ENCODE measurements around the gene COQ5. TPM values are rescaled to one million over a fixed set of nuclear protein-coding genes. Genes with fewer than 3 reads are reported as not detected.
"Not testable (repeated sequence)": the region's sequence is repeated elsewhere in the genome, so short reads cannot be mapped to it uniquely, and the experiment has no call there.

Gene COQ5
- total RNA-seq = 30.5 TPM

- peak; percentile 90 for DNase-seq
These were observed at the start of gene COQ5 for GRCh38 chr12:120528861-120529525. COQ5 (minus strand) TSS chr12:120529158; CDS start chr12:120529141, 17 bp downstream.

- DNase-seq = no peak
These were observed 45.1 kb upstream of the COQ5 start for GRCh38 chr12:120574106-120574505.

GRCh38 chr12:120573560-120573959 lies 44.6 kb upstream of the COQ5 start:
- no peak for DNase-seq

GRCh38 chr12:120571299-120571698 lies 42.3 kb upstream of the COQ5 start:
- DNase-seq = no peak

- DNase-seq = no peak
These were observed 34.5 kb upstream of the COQ5 start for GRCh38 chr12:120563495-120563894.

- no peak for DNase-seq
These were observed 33.9 kb upstream of the COQ5 start for GRCh38 chr12:120562906-120563305.

GRCh38 chr12:120557589-120557988 lies 28.6 kb upstream of the COQ5 start:
- DNase-seq = no peak

GRCh38 chr12:120554678-120555077 lies 25.7 kb upstream of the COQ5 start:
- DNase-seq = no peak

GRCh38 chr12:120546050-120546386 lies 17.1 kb upstream of the COQ5 start:
- no peak for DNase-seq

- no peak for DNase-seq
These were observed 15.7 kb upstream of the COQ5 start for GRCh38 chr12:120544691-120545090.

GRCh38 chr12:120542166-120542565 lies 13.2 kb upstream of the COQ5 start:
- DNase-seq = no peak

- DNase-seq = no peak
These were observed 11.5 kb upstream of the COQ5 start for GRCh38 chr12:120540445-120540844.

- no peak for DNase-seq
These were observed 10.3 kb upstream of the COQ5 start for GRCh38 chr12:120539303-120539702.

- DNase-seq = no peak
These were observed 9.6 kb upstream of the COQ5 start for GRCh38 chr12:120538281-120539156.

GRCh38 chr12:120537856-120538220 lies 8.9 kb upstream of the COQ5 start:
- DNase-seq = no peak

- DNase-seq = no peak
These were observed 7.3 kb upstream of the COQ5 start for GRCh38 chr12:120536064-120536791.

GRCh38 chr12:120534703-120535655 lies 6.0 kb upstream of the COQ5 start:
- peak; percentile 17 for DNase-seq

GRCh38 chr12:120534203-120534702 lies 5.3 kb upstream of the COQ5 start, which contains the start of gene RNF10:
RNF10 (plus strand) TSS chr12:120534356; CDS start chr12:120534812, 456 bp downstream.
- peak; percentile 95 for DNase-seq

- no peak for DNase-seq
These were observed 3.8 kb upstream of the COQ5 start for GRCh38 chr12:120532701-120533238.

GRCh38 chr12:120530418-120530761 lies 1.4 kb upstream of the COQ5 start:
- not testable (repeated sequence) for DNase-seq

GRCh38 chr12:120529641-120530417 lies 871 bp upstream of the COQ5 start:
- DNase-seq = peak; percentile 60
